Neural progenitor cell (in vitro differentiated cells): ENCODE data around the gene GSG1.

Experiments used
- CTCF ChIP-seq: fragments of 200-600 bp; sonication (generic); IDR thresholded peaks from 2 replicates; pipeline ENCODE4 v1.5.1; 2017; ENCODE audit warnings: antibody characterized with exemption, mild to moderate bottlenecking
- EZH2 ChIP-seq: fragments of 200-600 bp; sonication (generic); IDR thresholded peaks from 2 replicates; pipeline ENCODE4 v1.6.1; 2017; ENCODE audit warnings: antibody characterized with exemption, mild to moderate bottlenecking, moderate library complexity
- EZH2phosphoT487 ChIP-seq: fragments of 200-600 bp; sonication (generic); IDR thresholded peaks from 2 replicates; pipeline ENCODE4 v1.6.1; 2017; ENCODE audit warnings: antibody characterized with exemption

GRCh38 chr12:13130981-13131380 lies 27.5 kb upstream of the GSG1 start:
- TF ChIP-seq CTCF, result no peak
- TF ChIP-seq EZH2, result no peak
- no peak for TF ChIP-seq EZH2phosphoT487
